ENCODE data around the gene FBXL19. TPM values are rescaled to one million over a fixed set of nuclear protein-coding genes. Genes with fewer than 3 reads are reported as not detected.

The FBXL19 gene
- total RNA-seq, 1 experiment from 2014 or later: 84.3 TPM

GRCh38 chr16:30974348-30974747, 51.0 kb downstream of the FBXL19 start (continued):
- TF ChIP-seq PRRX2 (CRISPR knock-in tag; IDR thresholded peaks at IDR 0.05): no peak
- no peak for TF ChIP-seq ZNF263 (CRISPR knock-in tag; IDR thresholded peaks at IDR 0.05; ENCODE audit: low read depth)
- no peak for TF ChIP-seq RELA (CRISPR knock-in tag; IDR thresholded peaks at IDR 0.05; ENCODE audit: borderline replicate concordance)
- no peak for TF ChIP-seq ZNF138 (CRISPR knock-in tag; conservative IDR thresholded peaks at IDR 0.05)
- no peak for TF ChIP-seq JUN (CRISPR knock-in tag; IDR thresholded peaks at IDR 0.05)
- TF ChIP-seq NFATC4 (CRISPR knock-in tag; IDR thresholded peaks at IDR 0.05): no peak
- TF ChIP-seq ZMAT4 (CRISPR knock-in tag; IDR thresholded peaks at IDR 0.05): no peak
- no peak for TF ChIP-seq GABPB1 (CRISPR knock-in tag; IDR thresholded peaks at IDR 0.05)
- TF ChIP-seq, protein P1, sequence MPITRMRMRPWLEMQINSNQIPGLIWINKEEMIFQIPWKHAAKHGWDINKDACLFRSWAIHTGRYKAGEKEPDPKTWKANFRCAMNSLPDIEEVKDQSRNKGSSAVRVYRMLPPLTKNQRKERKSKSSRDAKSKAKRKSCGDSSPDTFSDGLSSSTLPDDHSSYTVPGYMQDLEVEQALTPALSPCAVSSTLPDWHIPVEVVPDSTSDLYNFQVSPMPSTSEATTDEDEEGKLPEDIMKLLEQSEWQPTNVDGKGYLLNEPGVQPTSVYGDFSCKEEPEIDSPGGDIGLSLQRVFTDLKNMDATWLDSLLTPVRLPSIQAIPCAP (CRISPR knock-in tag; IDR thresholded peaks at IDR 0.05): no peak
- TF ChIP-seq GRHL2 (CRISPR knock-in tag; IDR thresholded peaks at IDR 0.05; ENCODE audit: insufficient replicate concordance, severe bottlenecking): no peak
- TF ChIP-seq SMAD3 (CRISPR knock-in tag; IDR thresholded peaks at IDR 0.05; ENCODE audit: borderline replicate concordance): no peak

GRCh38 chr16:30976486-30976885, 53.1 kb downstream of the FBXL19 start:
- ChIA-PET POLR2A (no interaction called here), CTCF (interaction anchor here (2.3 to 2.8 kb wide), 2 partner anchors 9 to 22 kb away, joined by 12 read pairs; partner anchors contain the start of gene HSD3B7)
- H3K4me1 Mint-ChIP-seq: no peaks in the 10 kb centered on the region
- ATAC-seq: no peak
- no peaks in the 10 kb centered on the region for H3K9me3 Mint-ChIP-seq
- H3K27ac Mint-ChIP-seq: peak overlapping the region; percentile 32; the same call in 1 of the 2 replicates
- H3K4me3 Mint-ChIP-seq: no peak overlapping the region
- DNase-seq (ENCODE audit: low spot score): no peak
- no peak for TF ChIP-seq ZNF232 (CRISPR knock-in tag; IDR thresholded peaks at IDR 0.05)
- TF ChIP-seq IRF2 (CRISPR knock-in tag; IDR thresholded peaks at IDR 0.05; ENCODE audit: borderline replicate concordance, low read depth): no peak
- TF ChIP-seq GABPB1 (CRISPR knock-in tag; IDR thresholded peaks at IDR 0.05): no peak
- peaks cover 59% of the 10 kb centered on the region for H3K36me3 Mint-ChIP-seq
- H3K27me3 Mint-ChIP-seq (ENCODE audit: low read depth): peaks cover 2% of the 10 kb centered on the region; the same call in 1 of the 2 replicates

- DNase-seq (ENCODE audit: low spot score): peak; percentile 73
- CTCF ChIA-PET: interaction anchor here (0.5 to 2.8 kb wide), 7 partner anchors 8 to 65 kb away, joined by 3 to 12 read pairs (median 6); partner anchors contain the start of gene HSD3B7
- peaks cover 55% of the 10 kb centered on the region for H3K36me3 Mint-ChIP-seq
Observed at GRCh38 chr16:30977502-30977901, 54.1 kb downstream of the FBXL19 start.

More at GRCh38 chr16:30977502-30977901, 54.1 kb downstream of the FBXL19 start:
- H3K4me1 Mint-ChIP-seq: no peaks in the 10 kb centered on the region
- POLR2A ChIA-PET: interaction anchor here (0.7 kb wide), 2 partner anchors 30 to 180 kb away, joined by 4 read pairs; no protein-coding TSS in a partner anchor
- TF ChIP-seq JUN (CRISPR knock-in tag; IDR thresholded peaks at IDR 0.05) (no peak), NR1H2 (CRISPR knock-in tag; IDR thresholded peaks at IDR 0.05) (no peak), SP1 (CRISPR knock-in tag; conservative IDR thresholded peaks at IDR 0.05) (no peak), ZNF121 (CRISPR knock-in tag; IDR thresholded peaks at IDR 0.05) (no peak), RELA (CRISPR knock-in tag; IDR thresholded peaks at IDR 0.05; ENCODE audit: borderline replicate concordance) (no peak), MLX (CRISPR knock-in tag; IDR thresholded peaks at IDR 0.05) (no peak), OVOL2 (CRISPR knock-in tag; IDR thresholded peaks at IDR 0.05; ENCODE audit: borderline replicate concordance) (no peak)
- TF ChIP-seq, protein P2, sequence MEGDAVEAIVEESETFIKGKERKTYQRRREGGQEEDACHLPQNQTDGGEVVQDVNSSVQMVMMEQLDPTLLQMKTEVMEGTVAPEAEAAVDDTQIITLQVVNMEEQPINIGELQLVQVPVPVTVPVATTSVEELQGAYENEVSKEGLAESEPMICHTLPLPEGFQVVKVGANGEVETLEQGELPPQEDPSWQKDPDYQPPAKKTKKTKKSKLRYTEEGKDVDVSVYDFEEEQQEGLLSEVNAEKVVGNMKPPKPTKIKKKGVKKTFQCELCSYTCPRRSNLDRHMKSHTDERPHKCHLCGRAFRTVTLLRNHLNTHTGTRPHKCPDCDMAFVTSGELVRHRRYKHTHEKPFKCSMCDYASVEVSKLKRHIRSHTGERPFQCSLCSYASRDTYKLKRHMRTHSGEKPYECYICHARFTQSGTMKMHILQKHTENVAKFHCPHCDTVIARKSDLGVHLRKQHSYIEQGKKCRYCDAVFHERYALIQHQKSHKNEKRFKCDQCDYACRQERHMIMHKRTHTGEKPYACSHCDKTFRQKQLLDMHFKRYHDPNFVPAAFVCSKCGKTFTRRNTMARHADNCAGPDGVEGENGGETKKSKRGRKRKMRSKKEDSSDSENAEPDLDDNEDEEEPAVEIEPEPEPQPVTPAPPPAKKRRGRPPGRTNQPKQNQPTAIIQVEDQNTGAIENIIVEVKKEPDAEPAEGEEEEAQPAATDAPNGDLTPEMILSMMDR (IDR thresholded peaks at IDR 0.05): peak; percentile 66
- TF ChIP-seq, protein P3, sequence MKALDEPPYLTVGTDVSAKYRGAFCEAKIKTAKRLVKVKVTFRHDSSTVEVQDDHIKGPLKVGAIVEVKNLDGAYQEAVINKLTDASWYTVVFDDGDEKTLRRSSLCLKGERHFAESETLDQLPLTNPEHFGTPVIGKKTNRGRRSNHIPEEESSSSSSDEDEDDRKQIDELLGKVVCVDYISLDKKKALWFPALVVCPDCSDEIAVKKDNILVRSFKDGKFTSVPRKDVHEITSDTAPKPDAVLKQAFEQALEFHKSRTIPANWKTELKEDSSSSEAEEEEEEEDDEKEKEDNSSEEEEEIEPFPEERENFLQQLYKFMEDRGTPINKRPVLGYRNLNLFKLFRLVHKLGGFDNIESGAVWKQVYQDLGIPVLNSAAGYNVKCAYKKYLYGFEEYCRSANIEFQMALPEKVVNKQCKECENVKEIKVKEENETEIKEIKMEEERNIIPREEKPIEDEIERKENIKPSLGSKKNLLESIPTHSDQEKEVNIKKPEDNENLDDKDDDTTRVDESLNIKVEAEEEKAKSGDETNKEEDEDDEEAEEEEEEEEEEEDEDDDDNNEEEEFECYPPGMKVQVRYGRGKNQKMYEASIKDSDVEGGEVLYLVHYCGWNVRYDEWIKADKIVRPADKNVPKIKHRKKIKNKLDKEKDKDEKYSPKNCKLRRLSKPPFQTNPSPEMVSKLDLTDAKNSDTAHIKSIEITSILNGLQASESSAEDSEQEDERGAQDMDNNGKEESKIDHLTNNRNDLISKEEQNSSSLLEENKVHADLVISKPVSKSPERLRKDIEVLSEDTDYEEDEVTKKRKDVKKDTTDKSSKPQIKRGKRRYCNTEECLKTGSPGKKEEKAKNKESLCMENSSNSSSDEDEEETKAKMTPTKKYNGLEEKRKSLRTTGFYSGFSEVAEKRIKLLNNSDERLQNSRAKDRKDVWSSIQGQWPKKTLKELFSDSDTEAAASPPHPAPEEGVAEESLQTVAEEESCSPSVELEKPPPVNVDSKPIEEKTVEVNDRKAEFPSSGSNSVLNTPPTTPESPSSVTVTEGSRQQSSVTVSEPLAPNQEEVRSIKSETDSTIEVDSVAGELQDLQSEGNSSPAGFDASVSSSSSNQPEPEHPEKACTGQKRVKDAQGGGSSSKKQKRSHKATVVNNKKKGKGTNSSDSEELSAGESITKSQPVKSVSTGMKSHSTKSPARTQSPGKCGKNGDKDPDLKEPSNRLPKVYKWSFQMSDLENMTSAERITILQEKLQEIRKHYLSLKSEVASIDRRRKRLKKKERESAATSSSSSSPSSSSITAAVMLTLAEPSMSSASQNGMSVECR (CRISPR knock-in tag; IDR thresholded peaks at IDR 0.05; ENCODE audit: borderline replicate concordance): no peak
- ATAC-seq: peak; percentile 72
- peak overlapping the region; percentile 11; the same call in 1 of the 2 replicates for H3K27ac Mint-ChIP-seq
- no peak overlapping the region for H3K4me3 Mint-ChIP-seq
- H3K9me3 Mint-ChIP-seq: no peaks in the 10 kb centered on the region
- peaks cover 2% of the 10 kb centered on the region; the same call in 1 of the 2 replicates for H3K27me3 Mint-ChIP-seq (ENCODE audit: low read depth)

Data from WTC11 (cell line).